ENCODE results near the gene COX6B2. TPM values are rescaled to one million over a fixed set of nuclear protein-coding genes. Genes with fewer than 3 reads are reported as not detected.

COX6B2 gene
- total and polyA plus RNA-seq, 2 of the 13 experiments (the other 11 are each of a cell fraction or from before 2014, with no cell fraction given): 0.21 TPM; not detected in 1

- peak; percentile 73 for ATAC-seq
- TF ChIP-seq ZNF3 (CRISPR knock-in tag; IDR thresholded peaks at IDR 0.05) (peak; percentile 47; the same call in 1 of the 2 replicates), AKNA (CRISPR knock-in tag; IDR thresholded peaks at IDR 0.05; ENCODE audit: borderline replicate concordance) (no peak), SAFB2 (CRISPR knock-in tag; IDR thresholded peaks at IDR 0.05; ENCODE audit: borderline replicate concordance, low read depth) (no peak), KDM6A (CRISPR knock-in tag; IDR thresholded peaks at IDR 0.05; ENCODE audit: low read depth) (peak; percentile 63; the same call in 1 of the 2 replicates), ARNTL (CRISPR knock-in tag; IDR thresholded peaks at IDR 0.05) (no peak), ZNF569 (CRISPR knock-in tag; IDR thresholded peaks at IDR 0.05; ENCODE audit: borderline replicate concordance) (no peak), TOE1 (CRISPR knock-in tag; IDR thresholded peaks at IDR 0.05) (no peak), ZNF503 (CRISPR knock-in tag; IDR thresholded peaks at IDR 0.05) (no peak), MNT (IDR thresholded peaks at IDR 0.05) (no peak), ZBTB21 (CRISPR knock-in tag; IDR thresholded peaks at IDR 0.05) (no peak), SRY (CRISPR knock-in tag; IDR thresholded peaks at IDR 0.05) (no peak), SMAD1 (CRISPR knock-in tag; IDR thresholded peaks at IDR 0.05; ENCODE audit: borderline replicate concordance, low read depth) (no peak), NKX3-1 (CRISPR knock-in tag; IDR thresholded peaks at IDR 0.05) (no peak), ZMYM4 (CRISPR knock-in tag; IDR thresholded peaks at IDR 0.05) (peak; percentile 44; the same call in 1 of the 2 replicates), ZNF883 (CRISPR knock-in tag; IDR thresholded peaks at IDR 0.05; ENCODE audit: not compliant biosample characterization) (no peak), MYNN (CRISPR knock-in tag; IDR thresholded peaks at IDR 0.05; ENCODE audit: low read depth) (no peak), ZNF136 (CRISPR knock-in tag; IDR thresholded peaks at IDR 0.05; ENCODE audit: low read depth) (peak; percentile 54; the same call in 1 of the 2 replicates), ZSCAN12 (CRISPR knock-in tag; IDR thresholded peaks at IDR 0.05) (no peak)
Observed at GRCh38 chr19:55333870-55334269, 20.6 kb downstream of the COX6B2 start.

More at GRCh38 chr19:55333870-55334269, 20.6 kb downstream of the COX6B2 start:
- peaks cover 41% of the 10 kb centered on the region for H3K4me1 ChIP-seq (ENCODE audit: insufficient read depth, low read length)
- peak overlapping the region; percentile 91 for H3K4me2 ChIP-seq (ENCODE audit: low read depth, low read length)
- in situ Hi-C loops (cut with HindIII; ENCODE audit: extremely low pct_ligation_motif_present, low pct_unique_long_range_greater_than_20kb): no loop called here
- FAIRE-seq: peak; percentile 92
- H3K4me3 ChIP-seq (replicated peaks in 1 of 3; ENCODE audit: insufficient read depth in 1 of 3, low read depth in 2 of 3, low read length in 3 of 3): peak overlapping the region; percentile 64 to 70 (median 66)
- no peaks in the 10 kb centered on the region for H4K20me1 ChIP-seq (ENCODE audit: insufficient read depth, low read length)
- no peaks in the 10 kb centered on the region for H3K9me3 ChIP-seq (ENCODE audit: low read length)
- no peaks in the 10 kb centered on the region for H3K79me2 ChIP-seq (ENCODE audit: insufficient read depth, low read length)
- WGBS (ENCODE audit: low lambda C conversion rate): under 1% methylated on average over 11 of the region's 11 CpGs
- ChIA-PET POLR2A (interaction anchor here (0.6 to 2.5 kb wide), 10 partner anchors 12 to 127 kb away, joined by 3 to 10 read pairs (median 3); partner anchors contain the start of genes PPP6R1 and UBE2S), CTCF (ENCODE audit: low intra/inter-chr PET ratio, low total read pairs) (no interaction called here)
- H3K9ac ChIP-seq (ENCODE audit: insufficient read depth, low read depth, low read length): peak overlapping the region; percentile 83
- no peaks in the 10 kb centered on the region for H3K36me3 ChIP-seq (replicated peaks in 1 of 2; ENCODE audit: control insufficient read depth in 1 of 2, insufficient read depth in 2 of 2, low read length in 2 of 2)
- no peak overlapping the region for H2AFZ ChIP-seq (ENCODE audit: low read length)
- H3K27ac ChIP-seq (ENCODE audit: extremely low read length, insufficient read depth, low read length): peak overlapping the region; percentile 87
- intact Hi-C loops (cut with micrococcal nuclease; ENCODE audit: unreplicated experiment): loop anchor here (5.0 kb wide), 1 partner anchor 53 kb away; the partner anchor contains the start of gene RPL28
- H3K27me3 ChIP-seq (ENCODE audit: control insufficient read depth in 1 of 2, insufficient read depth in 2 of 2, low read length in 2 of 2): no peaks in the 10 kb centered on the region
- no TSS peak for BruUV-seq (replicated peaks)
- DNase-seq (ENCODE audit: low spot score): peak; percentile 91

Data from HepG2 (cell line).